HG02763 (cell line): ENCODE results near the gene ADGRV1.
"Not testable (repeated sequence)": the region's sequence is repeated elsewhere in the genome, so short reads cannot be mapped to it uniquely, and the experiment has no call there.

Experiments used
- ATAC-seq: cut with Tn5 transposase; IDR thresholded peaks from one replicate; pipeline ENCODE4 v1.9.1; 2021; ENCODE audit warnings: mild to moderate bottlenecking, moderate library complexity; ENCODE audit not compliant: unreplicated experiment

The ADGRV1 gene

DNA sequence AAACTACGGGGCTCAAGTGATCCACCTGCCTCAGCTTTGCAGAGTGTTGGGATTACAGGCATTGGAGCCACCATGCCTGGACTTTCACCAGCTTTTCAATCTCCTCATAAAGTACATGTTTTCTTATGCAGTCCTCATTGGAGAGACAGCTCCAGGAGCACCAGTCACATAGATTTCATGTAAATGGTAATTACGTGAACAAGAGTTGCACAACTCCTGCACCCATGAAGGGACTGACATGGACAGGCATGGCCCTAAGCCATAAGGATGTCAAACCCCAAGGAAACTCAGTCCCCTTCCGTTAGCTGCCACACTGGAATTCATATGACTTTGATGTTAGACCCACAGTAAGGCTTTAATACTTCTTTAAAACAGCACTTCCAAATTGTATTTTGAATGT is 7.6 kb upstream of the ADGRV1 start:
- ATAC-seq = no peak

DNA sequence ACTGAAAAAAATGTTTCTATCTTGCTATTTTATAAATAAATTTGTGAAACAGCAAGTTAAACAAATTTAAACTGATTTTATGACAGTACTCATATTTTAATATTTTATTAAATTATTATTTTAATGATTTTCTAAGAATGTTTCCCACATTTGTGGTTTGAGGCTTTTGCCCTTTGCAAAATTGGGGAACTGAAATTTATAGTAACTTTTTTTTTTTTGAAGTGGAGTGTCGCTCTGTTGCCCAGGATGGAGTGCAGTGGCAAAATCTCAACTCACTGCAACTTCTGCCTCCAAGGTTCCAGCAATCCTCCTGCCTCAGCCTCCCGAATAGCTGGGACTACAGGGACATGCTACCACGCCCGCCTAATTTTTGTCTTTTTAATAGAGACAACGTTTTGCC is 7.2 kb upstream of the ADGRV1 start:
- ATAC-seq = no peak

DNA sequence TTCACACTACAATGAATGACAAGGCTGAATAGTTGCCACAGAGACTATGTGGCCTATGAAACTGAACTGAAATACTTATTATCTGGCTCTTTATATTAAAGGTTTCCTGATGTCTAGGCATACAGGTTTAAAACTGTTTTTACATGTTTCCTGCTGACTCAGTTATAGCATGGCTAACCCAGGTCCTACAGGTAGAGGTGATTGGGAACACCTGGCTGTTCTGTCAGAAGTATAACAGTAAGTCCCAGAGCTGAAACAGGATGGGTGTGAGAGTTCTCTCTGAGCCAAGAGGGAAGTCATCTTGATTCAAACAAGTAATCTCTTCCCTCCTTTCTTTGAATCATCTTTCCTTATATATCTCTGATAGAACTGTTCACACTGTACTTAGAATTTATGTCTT is 4.9 kb upstream of the ADGRV1 start:
- ATAC-seq = no peak

DNA sequence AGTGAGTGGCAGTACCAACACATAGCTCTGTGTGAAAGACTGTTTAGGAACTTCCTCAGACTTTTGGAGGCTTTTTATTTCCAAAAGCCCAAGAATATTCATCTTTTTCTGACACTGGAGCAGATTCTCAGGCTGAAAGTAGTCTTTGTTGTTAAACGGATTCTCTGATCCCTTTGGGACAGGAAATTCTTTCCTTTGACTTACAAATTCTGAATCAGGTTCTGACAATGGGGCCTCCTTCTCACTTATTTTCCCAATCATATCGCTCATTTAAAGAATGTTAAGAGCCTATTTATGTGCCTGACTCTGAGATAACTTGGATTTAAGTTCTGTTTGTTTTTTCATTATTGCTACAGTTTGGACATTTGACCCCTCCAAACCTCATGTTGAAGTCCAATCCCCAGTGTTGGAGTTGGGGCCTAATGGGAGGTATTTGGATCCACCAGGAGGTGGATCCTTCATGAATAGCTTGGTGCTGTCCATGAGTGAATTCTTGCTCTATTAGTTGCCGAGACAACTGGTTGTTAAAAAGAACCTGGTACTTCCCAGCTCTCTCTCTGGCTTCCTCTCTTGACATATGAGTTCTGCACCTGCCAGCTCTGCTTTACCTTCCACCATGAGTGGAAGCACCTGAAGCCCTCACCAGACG is 4.1 kb upstream of the ADGRV1 start:
- no peak for ATAC-seq

DNA sequence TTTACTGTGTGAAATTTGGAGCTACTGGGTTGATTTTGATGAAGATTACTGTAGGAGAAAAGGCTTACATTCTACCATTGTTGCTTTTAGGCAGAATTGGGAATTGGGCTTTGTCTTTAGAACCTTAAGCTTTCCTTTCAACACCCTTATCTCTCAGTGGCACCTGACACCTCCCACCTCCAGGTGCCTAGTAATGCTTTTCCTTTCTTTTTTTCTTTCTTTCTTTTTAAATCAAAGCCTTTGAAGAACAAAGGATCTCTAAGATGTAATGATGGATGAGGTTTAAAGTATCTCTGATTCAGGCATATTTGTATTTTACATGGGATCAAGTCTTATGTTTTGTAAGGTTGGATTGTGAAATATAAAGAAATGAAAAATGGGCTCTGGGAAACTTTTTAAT is 2.9 kb upstream of the ADGRV1 start:
- ATAC-seq = no peak

DNA sequence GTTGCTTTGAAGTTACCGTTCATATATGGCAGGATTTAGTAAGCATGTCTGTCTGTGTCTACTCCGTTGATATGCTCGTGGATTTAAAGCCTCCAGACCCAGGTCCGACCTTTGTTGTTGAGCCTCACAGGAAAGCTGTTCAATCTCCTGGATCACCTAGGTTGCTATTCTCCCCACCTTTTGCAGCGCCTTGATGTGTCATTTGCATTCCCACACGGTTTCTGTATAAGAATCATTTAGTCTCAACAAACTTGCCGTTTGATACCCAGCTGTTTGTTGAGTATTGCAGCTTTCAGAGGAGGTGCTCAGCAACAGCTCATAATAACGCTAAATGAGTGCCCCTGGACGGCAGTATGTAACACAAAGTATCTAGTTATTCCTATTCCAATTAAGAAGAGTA is 1.2 kb upstream of the ADGRV1 start:
- no peak for ATAC-seq

DNA sequence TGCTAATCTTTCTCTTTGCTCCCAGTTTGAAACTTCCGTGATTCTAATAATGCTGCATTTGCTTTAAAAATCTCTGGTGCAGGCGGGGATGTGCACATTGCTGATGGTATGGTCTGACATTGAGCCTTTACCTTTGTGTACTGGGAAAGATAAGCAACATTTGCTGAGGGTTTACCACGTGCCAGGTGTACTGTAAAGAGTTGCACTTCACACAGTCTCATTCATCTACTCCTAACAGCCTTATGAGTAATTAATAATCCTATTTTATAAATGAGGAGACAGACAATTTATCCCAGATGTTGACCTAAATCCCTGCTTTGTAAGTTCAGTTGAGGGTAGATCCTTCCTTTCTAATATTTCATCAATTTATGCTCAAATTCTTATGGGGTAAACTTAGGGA is 726 bp upstream of the ADGRV1 start:
- no peak for ATAC-seq

DNA sequence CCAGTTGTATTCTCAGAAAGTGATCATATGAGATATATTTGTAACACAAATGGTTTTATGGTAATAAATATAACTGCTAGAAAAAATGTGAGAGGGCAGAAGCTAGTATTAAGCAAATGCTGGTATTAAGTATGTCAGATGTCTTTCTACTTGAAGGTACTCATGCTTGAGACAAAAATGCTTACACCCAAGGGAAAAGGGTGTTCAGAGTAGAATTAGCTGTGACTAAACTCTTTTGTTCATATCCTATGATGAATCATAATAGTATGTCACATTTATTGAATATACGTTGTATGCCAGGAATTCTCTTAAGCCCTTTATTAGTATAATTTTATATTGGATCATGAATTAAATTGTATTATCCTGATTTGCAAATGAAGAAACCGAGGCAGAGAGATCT is 2.2 kb downstream of the ADGRV1 start:
- no peak for ATAC-seq

DNA sequence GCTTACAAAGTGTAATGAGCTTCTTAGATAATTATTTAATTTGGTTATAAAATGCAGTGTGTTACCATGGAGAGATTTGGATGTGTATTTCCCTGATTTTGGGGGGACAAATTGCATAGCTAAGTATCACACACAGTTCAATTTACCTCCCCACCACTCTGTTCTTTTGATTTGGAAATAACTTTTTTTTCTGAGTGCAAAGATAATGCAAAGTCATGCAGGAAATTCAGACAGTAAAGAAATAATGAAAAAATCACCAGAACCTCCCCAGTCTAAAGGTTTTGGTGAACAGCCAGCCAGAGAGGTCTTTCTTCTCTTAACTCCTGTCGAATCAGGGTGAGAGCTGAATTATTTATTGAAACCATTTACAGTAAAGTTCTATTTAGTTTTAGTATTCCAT is 3.2 kb downstream of the ADGRV1 start:
- no peak for ATAC-seq

DNA sequence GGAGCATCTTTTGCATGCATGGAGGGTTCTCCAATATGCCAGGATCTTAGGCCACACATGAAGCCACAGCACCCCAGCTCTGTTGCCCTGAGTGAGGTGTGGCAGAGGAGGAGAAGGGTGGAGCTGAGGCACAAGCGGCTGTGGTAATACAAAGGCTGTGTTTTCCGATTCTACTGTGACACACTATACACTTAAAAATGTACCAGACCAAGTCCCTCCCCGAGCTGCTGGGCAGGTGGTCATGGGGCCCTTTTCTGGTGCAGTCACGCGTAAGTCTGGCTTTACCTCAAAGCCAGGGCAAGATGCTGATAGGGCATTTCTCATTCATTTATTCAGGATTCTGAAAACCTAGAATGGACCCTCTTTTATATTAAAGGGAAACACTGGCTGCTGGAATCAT is 3.7 kb downstream of the ADGRV1 start:
- ATAC-seq = no peak

DNA sequence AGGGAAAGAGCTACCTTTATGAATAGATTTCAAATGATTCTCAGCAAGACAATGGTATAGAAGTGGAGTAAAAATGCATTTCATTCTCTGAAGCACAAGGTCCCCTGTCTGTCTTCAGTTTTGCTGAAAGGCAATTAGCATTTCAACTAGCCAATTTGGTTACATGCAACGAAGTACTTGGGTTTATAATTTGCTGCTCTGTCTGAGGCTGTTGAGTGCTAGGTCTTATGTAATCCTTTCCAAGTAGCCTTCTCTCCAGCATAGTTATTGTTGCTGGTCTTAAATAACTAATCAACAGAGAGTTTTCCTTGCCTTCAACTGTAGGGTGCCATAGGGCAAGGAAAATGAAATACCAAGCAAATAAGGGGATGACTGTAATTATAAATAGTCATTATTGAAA is 4.5 kb downstream of the ADGRV1 start:
- no peak for ATAC-seq

DNA sequence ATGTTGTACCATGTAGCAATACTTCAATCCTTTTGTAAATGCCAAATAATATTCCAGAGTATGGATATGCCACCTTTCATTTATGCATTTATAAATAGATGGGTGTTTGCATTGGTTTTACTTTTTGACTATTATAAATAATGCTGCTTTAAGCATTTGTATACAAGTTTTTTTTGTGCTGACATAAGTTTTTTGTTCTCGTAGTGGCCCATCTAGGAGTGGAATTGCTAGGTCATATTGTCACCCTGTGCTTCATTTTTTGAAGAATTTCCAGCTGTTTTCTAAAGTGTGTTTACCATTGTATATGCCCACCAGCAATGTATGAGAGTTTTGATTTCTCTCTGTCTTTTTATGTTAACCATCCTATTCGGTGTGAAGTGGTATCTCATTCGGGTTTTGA is 6.9 kb downstream of the ADGRV1 start:
- no peak for ATAC-seq

DNA sequence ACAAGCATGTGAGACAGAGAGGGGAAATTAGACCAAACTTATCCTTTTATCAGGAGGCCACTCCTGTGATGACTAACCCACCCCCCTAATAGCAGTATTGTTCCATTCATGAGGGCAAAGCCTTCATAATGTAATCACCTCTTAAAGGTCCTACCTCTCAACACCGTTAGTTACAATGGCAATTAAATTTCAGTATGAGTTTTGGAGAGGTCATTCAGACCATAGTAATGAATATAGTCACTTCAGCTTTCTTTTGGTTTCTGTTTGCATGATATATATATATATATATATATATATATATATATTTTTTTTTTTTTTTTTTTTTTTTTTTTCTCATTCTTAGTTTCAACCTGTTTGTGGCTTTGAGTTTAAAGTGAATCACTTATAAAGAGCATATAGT is 10.5 kb downstream of the ADGRV1 start:
- ATAC-seq = no peak

DNA sequence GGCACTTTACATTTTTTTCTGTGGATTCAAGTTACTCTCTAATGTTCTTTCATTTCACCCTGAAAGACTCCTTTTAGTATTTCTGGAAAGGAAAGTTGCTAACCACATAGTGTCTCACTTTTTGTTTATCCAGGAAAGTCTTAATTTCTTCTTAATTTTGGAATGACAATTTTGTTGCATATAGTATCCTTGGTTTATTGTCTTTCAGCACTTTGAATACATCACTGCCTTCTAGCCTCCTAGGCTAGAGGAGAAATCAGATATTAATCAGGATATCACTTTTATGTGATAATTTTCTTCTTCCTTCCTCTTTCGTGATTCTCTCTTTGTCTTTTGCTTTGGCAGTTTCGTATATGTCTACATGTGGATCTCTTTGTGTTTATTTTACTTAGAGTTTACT is 11.4 kb downstream of the ADGRV1 start:
- no peak for ATAC-seq

DNA sequence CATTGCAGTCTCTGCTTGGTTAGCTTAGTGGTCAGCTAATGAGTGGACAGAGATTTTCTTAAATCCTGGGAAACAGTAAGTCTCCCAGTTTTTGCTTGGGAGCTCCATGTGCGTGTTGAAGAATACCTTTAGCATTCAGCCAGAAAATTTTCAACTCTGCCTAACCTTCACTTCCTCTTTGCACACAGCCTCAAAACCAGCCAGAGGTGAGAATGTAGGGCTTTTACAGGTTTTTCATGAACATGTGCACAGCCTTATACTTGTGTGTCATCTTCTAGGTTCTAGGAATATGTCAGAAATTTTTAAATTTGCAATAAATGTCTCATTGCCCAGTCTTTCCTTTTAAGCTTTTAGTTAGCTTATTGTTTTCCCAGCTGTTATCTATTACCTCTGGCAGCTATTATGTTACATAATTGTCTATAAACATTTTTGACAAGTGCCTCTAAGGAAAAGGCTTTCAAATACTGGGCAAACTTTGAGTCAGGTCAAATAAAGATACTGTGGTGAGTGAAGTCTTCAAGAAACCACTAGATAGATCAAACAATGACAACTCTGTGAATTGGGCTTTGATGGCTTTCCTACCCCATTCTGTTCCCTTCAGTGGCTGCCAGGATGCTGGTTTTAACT is 12.7 kb downstream of the ADGRV1 start:
- no peak for ATAC-seq

DNA sequence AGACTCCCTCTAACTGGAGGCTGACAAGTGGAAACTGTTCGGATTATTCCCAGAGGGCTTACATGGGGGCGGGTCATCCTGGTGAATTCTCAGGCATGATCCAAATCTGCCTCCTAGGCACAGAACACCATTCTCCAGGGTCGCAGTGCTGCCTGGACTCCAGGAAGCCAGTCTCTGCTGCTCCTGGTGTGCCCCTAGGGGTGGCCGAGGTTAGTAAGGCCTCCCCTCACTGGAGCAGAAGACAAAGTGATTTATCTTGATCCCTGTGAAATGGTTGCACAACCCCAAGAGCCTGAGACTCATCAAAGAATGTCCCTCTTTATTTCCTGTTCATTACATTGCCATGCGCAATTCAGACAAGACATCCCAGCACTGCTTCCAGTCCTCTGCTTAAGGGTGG is 17.1 kb downstream of the ADGRV1 start:
- ATAC-seq = no peak

DNA sequence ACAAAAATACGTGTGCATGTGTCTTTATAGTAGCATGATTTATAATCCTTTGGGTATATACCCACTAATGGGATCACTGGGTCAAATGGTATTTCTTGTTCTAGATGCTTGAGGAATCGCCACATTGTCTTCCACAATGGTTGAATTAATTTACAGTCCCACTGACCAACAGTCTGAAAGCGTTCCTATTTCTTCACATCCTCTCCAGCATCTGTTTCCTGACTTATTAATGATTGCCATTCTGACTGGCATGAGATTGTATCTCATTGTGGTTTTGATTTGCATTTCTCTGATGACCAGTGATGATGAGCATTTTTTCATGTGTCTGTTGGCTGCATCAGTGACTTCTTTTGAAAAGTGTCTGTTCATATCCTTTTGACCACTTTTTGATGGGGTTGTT is 18.0 kb downstream of the ADGRV1 start:
- not testable (repeated sequence) for ATAC-seq

DNA sequence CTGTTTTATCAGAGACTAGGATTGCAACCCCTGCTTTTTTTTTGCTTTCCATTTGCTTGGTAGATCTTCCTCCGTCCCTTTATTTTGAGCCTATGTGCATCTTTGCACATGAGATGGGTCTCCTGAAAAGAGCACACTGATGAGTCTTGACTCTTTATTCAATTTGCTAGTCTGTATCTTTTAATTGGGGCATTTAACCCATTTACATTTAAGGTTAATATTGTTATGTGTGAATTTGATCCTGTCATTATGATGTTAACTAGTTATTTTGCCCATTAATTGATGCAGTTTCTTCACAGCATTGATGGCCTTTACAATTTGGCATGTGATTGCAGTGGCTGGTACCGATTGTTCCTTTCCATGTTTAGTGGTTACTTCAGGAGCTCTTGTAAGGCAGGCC is 21.3 kb downstream of the ADGRV1 start:
- not testable (repeated sequence) for ATAC-seq

DNA sequence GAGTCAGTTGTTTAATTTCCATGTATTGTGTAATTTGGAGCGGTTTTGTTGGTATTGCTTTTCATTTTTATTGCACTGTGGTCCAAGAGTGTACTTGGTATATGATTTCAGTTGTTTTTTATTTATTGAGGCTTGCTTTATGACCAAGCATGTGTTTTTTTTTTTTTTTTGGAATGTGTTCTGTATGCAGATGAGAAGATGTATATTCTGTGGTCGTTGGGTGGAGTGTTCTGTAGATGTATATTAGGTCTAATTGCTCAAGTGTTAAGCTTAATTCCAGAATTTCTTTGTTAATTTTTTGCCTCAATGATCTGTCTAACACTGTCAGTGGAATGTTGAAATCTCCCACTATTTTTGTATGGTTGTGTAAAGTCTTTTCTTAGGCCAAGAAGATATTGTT is 23.4 kb downstream of the ADGRV1 start:
- no peak for ATAC-seq

DNA sequence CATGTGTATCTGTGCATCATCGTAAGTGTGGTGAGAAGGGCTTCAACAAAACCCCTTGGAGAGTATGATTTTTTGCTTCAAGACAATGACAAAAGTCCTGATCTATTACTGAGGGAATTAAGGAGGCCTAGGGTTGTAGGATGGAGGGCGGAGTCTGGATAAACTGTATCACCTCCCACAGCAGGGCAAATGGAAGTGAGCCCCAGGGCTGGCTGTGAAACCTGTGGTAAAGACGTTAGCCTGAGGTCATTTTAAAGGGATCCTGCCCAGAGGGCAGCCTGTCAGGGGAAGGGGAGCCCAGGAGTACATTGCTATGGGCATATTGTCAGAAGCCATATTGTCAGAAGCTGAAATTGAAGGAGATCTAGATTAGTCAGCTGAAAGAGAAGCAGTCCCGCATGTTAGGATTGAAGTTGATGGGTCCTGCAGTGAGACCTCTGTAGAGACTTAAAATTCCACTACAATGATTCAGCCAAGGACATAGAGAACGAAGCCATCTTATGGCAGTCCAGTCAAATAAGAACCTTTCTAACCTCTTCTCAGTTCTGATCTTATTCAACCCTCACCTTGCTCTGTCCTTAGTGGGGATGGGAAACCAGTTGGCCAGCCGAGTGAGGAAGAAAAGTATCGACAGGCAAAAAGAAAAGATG is 26.9 kb downstream of the ADGRV1 start:
- no peak for ATAC-seq

DNA sequence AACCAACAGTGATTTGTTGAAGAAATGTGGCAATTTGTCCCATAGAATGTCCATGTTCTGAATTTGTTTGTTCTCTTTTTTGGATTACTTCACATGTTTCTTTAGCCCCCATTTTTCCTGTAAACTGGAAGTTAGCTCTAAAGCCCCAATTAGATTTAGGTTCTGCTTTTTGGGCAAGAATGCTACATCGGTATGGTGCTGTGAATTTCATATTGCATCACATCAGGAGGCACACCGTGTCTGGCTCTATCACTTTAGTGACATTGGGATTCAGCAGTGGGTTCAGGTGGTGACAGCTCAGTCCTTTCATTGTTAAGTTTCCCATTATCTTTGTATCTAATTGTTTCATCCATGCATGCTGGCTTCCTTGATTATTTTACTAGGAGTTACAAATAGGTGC is 27.9 kb downstream of the ADGRV1 start:
- ATAC-seq = no peak

DNA sequence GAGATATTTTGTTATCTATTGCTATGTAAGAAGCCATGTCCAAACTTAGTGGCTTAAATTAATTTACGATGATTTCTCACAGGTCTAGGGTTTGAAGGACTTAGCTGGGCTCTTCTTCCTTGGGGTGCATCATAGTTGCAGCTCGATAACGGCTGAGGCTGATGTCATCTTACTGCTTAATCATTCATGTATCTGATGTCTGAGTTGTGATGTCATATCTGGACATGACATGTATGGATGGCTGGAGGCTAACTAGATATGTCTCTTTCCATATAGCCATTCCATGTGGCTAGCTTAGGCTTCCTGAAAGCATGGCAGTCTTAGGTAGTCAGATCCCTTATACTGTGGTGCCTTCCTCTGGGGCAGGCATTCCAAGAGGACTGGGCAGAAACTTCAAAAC is 31.6 kb downstream of the ADGRV1 start:
- no peak for ATAC-seq

DNA sequence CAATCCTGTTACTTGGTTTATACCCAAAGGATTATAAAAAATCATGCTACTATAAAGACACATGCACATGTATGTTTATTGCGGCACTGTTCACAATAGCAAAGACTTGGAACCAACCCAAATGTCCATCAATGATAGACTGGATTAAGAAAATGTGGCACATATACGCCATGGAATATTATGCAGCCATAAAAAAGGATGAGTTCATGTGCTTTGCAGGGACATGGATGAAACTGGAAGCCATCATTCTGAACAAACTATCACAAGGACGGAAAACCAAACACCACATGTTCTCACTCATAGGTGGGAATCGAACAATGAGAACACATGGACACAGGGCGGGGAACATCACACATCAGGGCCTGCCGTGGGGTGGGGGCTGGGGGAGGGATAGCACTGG is 34.5 kb downstream of the ADGRV1 start:
- ATAC-seq = not testable (repeated sequence)
